Measurements from ENCODE around the gene EEIG1. TPM values are rescaled to one million over a fixed set of nuclear protein-coding genes. Genes with fewer than 3 reads are reported as not detected.

Gene EEIG1
- total RNA-seq, 1 donor from 2014 or later, result 36.0 TPM

- peak; percentile 94 for TF ChIP-seq CTCF (IDR thresholded peaks at IDR 0.05)
- H3K4me3 ChIP-seq, result no peak overlapping the region
- ATAC-seq (peak; percentile 90 to 91), DNase-seq (peak; percentile 93)
- peaks cover 46% of the 10 kb centered on the region for H3K36me3 ChIP-seq
- H3K27ac ChIP-seq, result no peak overlapping the region
- peaks cover 27% of the 10 kb centered on the region for H3K4me1 ChIP-seq
- intact Hi-C loops (cut with DNase I), result loop anchor here (10.0 kb wide), 1 partner anchor 101 kb away; no protein-coding TSS in a partner anchor
- no peaks in the 10 kb centered on the region for H3K9me3 ChIP-seq
- H3K27me3 ChIP-seq (ENCODE audit: low read depth), result no peaks in the 10 kb centered on the region
These were observed 37.1 kb downstream of the EEIG1 start for GRCh38 chr9:127943731-127944144.

- intact Hi-C loops (cut with DNase I), result loop anchor here (10.0 kb wide), 1 partner anchor 102 kb away; no protein-coding TSS in a partner anchor
- no peak for TF ChIP-seq CTCF (IDR thresholded peaks at IDR 0.05)
- H3K4me1 ChIP-seq, result peaks cover 30% of the 10 kb centered on the region
- H3K27me3 ChIP-seq (ENCODE audit: low read depth), result no peaks in the 10 kb centered on the region
- H3K9me3 ChIP-seq, result no peaks in the 10 kb centered on the region
- no peak overlapping the region for H3K4me3 ChIP-seq
- ATAC-seq, result no peak
- H3K36me3 ChIP-seq, result peaks cover 46% of the 10 kb centered on the region
- DNase-seq, result no peak
- no peak overlapping the region for H3K27ac ChIP-seq
These were observed 37.7 kb downstream of the EEIG1 start for GRCh38 chr9:127943011-127943662.

GRCh38 chr9:127942216-127943010 lies 38.4 kb downstream of the EEIG1 start:
- Histone ChIP-seq H3K4me3 (no peak overlapping the region), H3K27ac (no peak overlapping the region), H3K36me3 (peaks cover 46% of the 10 kb centered on the region), H3K4me1 (peaks cover 33% of the 10 kb centered on the region), H3K27me3 (ENCODE audit: low read depth) (no peaks in the 10 kb centered on the region), H3K9me3 (no peaks in the 10 kb centered on the region)
- peak; percentile 84 to 86 for ATAC-seq
- intact Hi-C loops (cut with DNase I), result loop anchor here (10.0 kb wide), 1 partner anchor 102 kb away; no protein-coding TSS in a partner anchor
- peak; percentile 86 for DNase-seq
- TF ChIP-seq CTCF (IDR thresholded peaks at IDR 0.05), result peak; percentile 90

- peaks cover 46% of the 10 kb centered on the region for H3K36me3 ChIP-seq
- DNase-seq (no peak), ATAC-seq (no peak)
- H3K4me1 ChIP-seq, result peaks cover 38% of the 10 kb centered on the region
- no peak overlapping the region for H3K4me3 ChIP-seq
- no peak overlapping the region for H3K27ac ChIP-seq
- no peak for TF ChIP-seq CTCF (IDR thresholded peaks at IDR 0.05)
- no peaks in the 10 kb centered on the region for H3K9me3 ChIP-seq
- no peaks in the 10 kb centered on the region for H3K27me3 ChIP-seq (ENCODE audit: low read depth)
- intact Hi-C loops (cut with DNase I), result loop anchor here (10.0 kb wide), 1 partner anchor 103 kb away; no protein-coding TSS in a partner anchor
These were observed 38.9 kb downstream of the EEIG1 start for GRCh38 chr9:127941961-127942215.

- H3K27ac ChIP-seq, result no peak overlapping the region
- DNase-seq, result no peak
- no peak for TF ChIP-seq CTCF (IDR thresholded peaks at IDR 0.05)
- H3K36me3 ChIP-seq, result peaks cover 46% of the 10 kb centered on the region
- no peak for ATAC-seq
- intact Hi-C loops (cut with DNase I), result loop anchor here (10.0 kb wide), 1 partner anchor 103 kb away; no protein-coding TSS in a partner anchor
- H3K27me3 ChIP-seq (ENCODE audit: low read depth), result no peaks in the 10 kb centered on the region
- no peak overlapping the region for H3K4me3 ChIP-seq
- H3K9me3 ChIP-seq, result no peaks in the 10 kb centered on the region
- H3K4me1 ChIP-seq, result peaks cover 44% of the 10 kb centered on the region
These were observed 39.5 kb downstream of the EEIG1 start for GRCh38 chr9:127941062-127941960.

Measured in lower lobe of right lung (tissue), 2 donors.